WTC11 (cell line): ENCODE data around the gene ARSB.

Source experiments
- CBFB ChIP-seq: sonication (generic); formaldehyde crosslinking; IDR thresholded peaks from 2 replicates; pipeline ENCODE4 v1.8.1; 2022; ENCODE audit warnings: mild to moderate bottlenecking, low read depth, missing genetic modification reagents
- CREM ChIP-seq: sonication (generic); formaldehyde crosslinking; IDR thresholded peaks from 2 replicates; pipeline ENCODE4 v1.8.1; 2022; ENCODE audit warnings: mild to moderate bottlenecking, missing genetic modification reagents, moderate library complexity
- JUN ChIP-seq: sonication (generic); formaldehyde crosslinking; IDR thresholded peaks from 2 replicates; pipeline ENCODE4 v1.8.0; 2023; ENCODE audit warnings: mild to moderate bottlenecking, missing genetic modification reagents
- NFE2L1 ChIP-seq: sonication (generic); formaldehyde crosslinking; IDR thresholded peaks from 2 replicates; pipeline ENCODE4 v1.8.1; 2023; ENCODE audit warnings: missing genetic modification reagents
- OVOL2 ChIP-seq: fragments of 250-450 bp; sonication (Bioruptor Pico); IDR thresholded peaks from 2 replicates; pipeline ENCODE4 v1.9.0; 2021; ENCODE audit warnings: mild to moderate bottlenecking, borderline replicate concordance
- SOX15 ChIP-seq: fragments of 250-450 bp; sonication (Bioruptor Pico); IDR thresholded peaks from 2 replicates; pipeline ENCODE4 v1.9.0; 2021; ENCODE audit warnings: mild to moderate bottlenecking
- ZNF121 ChIP-seq: sonication (generic); formaldehyde crosslinking; IDR thresholded peaks from 2 replicates; pipeline ENCODE4 v1.8.0; 2023; ENCODE audit warnings: missing genetic modification reagents
- ZNF232 ChIP-seq: sonication (generic); formaldehyde crosslinking; IDR thresholded peaks from 2 replicates; pipeline ENCODE4 v1.8.0; 2022; ENCODE audit warnings: mild to moderate bottlenecking, missing genetic modification reagents
- TF ChIP-seq, protein P1 (sequence below): sonication (generic); formaldehyde crosslinking; IDR thresholded peaks from 2 replicates; pipeline ENCODE4 v1.8.1; 2023; ENCODE audit warnings: mild to moderate bottlenecking, missing genetic modification reagents, moderate library complexity
- TF ChIP-seq, protein P2 (sequence below): fragments of 200-600 bp; IDR thresholded peaks from 2 replicates; pipeline ENCODE4 v1.8.0; 2022; ENCODE audit warnings: antibody characterized with exemption
- TF ChIP-seq, protein P3 (sequence below): sonication (generic); formaldehyde crosslinking; IDR thresholded peaks from 2 replicates; pipeline ENCODE4 v1.8.0; 2023; ENCODE audit warnings: missing genetic modification reagents, mild to moderate bottlenecking, borderline replicate concordance
- TF ChIP-seq, protein P4 (sequence below): sonication (generic); formaldehyde crosslinking; IDR thresholded peaks from 2 replicates; pipeline ENCODE4 v1.8.1; 2022; ENCODE audit warnings: low read depth, mild to moderate bottlenecking, moderate library complexity, missing genetic modification reagents, borderline replicate concordance

DNA sequence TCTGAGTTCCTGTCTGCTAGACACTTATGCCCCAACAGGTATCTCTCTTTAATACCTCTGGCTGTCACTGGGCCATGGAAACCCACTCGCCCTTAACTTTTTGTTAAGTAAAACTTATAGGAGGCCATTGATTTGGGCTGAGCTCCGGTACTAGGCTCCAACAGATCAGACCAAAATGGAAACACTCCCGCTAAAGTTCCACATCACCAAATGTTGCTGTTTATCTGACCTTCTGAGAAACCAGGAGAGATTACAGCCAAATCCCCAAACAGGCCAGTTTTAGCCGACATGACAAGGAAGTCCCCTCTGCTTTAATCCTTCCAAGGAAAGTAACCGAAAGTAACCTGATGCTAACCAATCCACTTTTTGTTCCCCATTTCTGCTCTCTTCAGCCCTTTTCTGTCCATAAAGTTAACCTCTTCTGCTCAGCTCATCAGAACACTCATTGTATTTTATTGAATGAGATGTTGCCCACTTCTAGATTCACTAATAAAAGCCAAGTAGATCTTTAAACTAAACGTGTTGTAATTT, 221.4 kb downstream of the ARSB start:
- TF ChIP-seq, protein P1, sequence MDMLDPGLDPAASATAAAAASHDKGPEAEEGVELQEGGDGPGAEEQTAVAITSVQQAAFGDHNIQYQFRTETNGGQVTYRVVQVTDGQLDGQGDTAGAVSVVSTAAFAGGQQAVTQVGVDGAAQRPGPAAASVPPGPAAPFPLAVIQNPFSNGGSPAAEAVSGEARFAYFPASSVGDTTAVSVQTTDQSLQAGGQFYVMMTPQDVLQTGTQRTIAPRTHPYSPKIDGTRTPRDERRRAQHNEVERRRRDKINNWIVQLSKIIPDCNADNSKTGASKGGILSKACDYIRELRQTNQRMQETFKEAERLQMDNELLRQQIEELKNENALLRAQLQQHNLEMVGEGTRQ (CRISPR knock-in tag): no peak
- TF ChIP-seq, protein P2, sequence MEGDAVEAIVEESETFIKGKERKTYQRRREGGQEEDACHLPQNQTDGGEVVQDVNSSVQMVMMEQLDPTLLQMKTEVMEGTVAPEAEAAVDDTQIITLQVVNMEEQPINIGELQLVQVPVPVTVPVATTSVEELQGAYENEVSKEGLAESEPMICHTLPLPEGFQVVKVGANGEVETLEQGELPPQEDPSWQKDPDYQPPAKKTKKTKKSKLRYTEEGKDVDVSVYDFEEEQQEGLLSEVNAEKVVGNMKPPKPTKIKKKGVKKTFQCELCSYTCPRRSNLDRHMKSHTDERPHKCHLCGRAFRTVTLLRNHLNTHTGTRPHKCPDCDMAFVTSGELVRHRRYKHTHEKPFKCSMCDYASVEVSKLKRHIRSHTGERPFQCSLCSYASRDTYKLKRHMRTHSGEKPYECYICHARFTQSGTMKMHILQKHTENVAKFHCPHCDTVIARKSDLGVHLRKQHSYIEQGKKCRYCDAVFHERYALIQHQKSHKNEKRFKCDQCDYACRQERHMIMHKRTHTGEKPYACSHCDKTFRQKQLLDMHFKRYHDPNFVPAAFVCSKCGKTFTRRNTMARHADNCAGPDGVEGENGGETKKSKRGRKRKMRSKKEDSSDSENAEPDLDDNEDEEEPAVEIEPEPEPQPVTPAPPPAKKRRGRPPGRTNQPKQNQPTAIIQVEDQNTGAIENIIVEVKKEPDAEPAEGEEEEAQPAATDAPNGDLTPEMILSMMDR: no peak
- TF ChIP-seq, protein P3, sequence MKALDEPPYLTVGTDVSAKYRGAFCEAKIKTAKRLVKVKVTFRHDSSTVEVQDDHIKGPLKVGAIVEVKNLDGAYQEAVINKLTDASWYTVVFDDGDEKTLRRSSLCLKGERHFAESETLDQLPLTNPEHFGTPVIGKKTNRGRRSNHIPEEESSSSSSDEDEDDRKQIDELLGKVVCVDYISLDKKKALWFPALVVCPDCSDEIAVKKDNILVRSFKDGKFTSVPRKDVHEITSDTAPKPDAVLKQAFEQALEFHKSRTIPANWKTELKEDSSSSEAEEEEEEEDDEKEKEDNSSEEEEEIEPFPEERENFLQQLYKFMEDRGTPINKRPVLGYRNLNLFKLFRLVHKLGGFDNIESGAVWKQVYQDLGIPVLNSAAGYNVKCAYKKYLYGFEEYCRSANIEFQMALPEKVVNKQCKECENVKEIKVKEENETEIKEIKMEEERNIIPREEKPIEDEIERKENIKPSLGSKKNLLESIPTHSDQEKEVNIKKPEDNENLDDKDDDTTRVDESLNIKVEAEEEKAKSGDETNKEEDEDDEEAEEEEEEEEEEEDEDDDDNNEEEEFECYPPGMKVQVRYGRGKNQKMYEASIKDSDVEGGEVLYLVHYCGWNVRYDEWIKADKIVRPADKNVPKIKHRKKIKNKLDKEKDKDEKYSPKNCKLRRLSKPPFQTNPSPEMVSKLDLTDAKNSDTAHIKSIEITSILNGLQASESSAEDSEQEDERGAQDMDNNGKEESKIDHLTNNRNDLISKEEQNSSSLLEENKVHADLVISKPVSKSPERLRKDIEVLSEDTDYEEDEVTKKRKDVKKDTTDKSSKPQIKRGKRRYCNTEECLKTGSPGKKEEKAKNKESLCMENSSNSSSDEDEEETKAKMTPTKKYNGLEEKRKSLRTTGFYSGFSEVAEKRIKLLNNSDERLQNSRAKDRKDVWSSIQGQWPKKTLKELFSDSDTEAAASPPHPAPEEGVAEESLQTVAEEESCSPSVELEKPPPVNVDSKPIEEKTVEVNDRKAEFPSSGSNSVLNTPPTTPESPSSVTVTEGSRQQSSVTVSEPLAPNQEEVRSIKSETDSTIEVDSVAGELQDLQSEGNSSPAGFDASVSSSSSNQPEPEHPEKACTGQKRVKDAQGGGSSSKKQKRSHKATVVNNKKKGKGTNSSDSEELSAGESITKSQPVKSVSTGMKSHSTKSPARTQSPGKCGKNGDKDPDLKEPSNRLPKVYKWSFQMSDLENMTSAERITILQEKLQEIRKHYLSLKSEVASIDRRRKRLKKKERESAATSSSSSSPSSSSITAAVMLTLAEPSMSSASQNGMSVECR (CRISPR knock-in tag): no peak
- TF ChIP-seq CREM (CRISPR knock-in tag) (no peak), ZNF232 (CRISPR knock-in tag) (no peak), OVOL2 (CRISPR knock-in tag) (no peak), JUN (CRISPR knock-in tag) (no peak), NFE2L1 (CRISPR knock-in tag) (no peak), ZNF121 (CRISPR knock-in tag) (no peak), CBFB (CRISPR knock-in tag) (no peak), SOX15 (CRISPR knock-in tag) (no peak)
- TF ChIP-seq, protein P4, sequence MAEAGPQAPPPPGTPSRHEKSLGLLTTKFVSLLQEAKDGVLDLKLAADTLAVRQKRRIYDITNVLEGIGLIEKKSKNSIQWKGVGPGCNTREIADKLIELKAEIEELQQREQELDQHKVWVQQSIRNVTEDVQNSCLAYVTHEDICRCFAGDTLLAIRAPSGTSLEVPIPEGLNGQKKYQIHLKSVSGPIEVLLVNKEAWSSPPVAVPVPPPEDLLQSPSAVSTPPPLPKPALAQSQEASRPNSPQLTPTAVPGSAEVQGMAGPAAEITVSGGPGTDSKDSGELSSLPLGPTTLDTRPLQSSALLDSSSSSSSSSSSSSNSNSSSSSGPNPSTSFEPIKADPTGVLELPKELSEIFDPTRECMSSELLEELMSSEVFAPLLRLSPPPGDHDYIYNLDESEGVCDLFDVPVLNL (CRISPR knock-in tag): no peak
